Esophagus muscularis mucosa (tissue), 3 donors: ENCODE measurements around the gene GPC4.

Experiments used
- CTCF ChIP-seq, 3 experiments: fragments of 200-600 bp in 2 of 3; fragments of 450-650 bp in 1 of 3; sonication (generic) in 2 of 3; IDR thresholded peaks; one replicate each; pipeline ENCODE4 v1.5.1; 2017 to 2019; ENCODE audit warnings: antibody characterized with exemption in 3 of 3, mild to moderate bottlenecking in 2 of 3, moderate library complexity in 1 of 3
- POLR2A ChIP-seq: fragments of 450-650 bp; IDR thresholded peaks from one replicate; pipeline ENCODE4 v1.6.1; 2017; ENCODE audit warnings: antibody characterized with exemption, moderate library complexity, mild to moderate bottlenecking, low read depth
- POLR2AphosphoS5 ChIP-seq, 2 donors: sonication (generic); formaldehyde crosslinking; IDR thresholded peaks; one replicate each; pipeline ENCODE4 v1.6.1; 2017; ENCODE audit warnings: antibody characterized with exemption in 2 of 2

GRCh38 chrX:133337250-133337649 lies 78.0 kb downstream of the GPC4 start:
- TF ChIP-seq POLR2A = no peak
- TF ChIP-seq CTCF (IDR thresholded peaks at IDR 0.05) = no peak
- no peak for TF ChIP-seq POLR2AphosphoS5 (IDR thresholded peaks at IDR 0.05)
